ENCODE measurements around the gene B4GALNT3. TPM values are rescaled to one million over a fixed set of nuclear protein-coding genes. Genes with fewer than 3 reads are reported as not detected.

The B4GALNT3 gene
- total and polyA plus RNA-seq, 2 of the 13 experiments (the other 11 are each of a cell fraction or from before 2014, with no cell fraction given), result 3.2 to 4.4 TPM

- TF ChIP-seq ZNF432 (CRISPR knock-in tag; IDR thresholded peaks at IDR 0.05; ENCODE audit: borderline replicate concordance) (no peak), ZFP36L1 (CRISPR knock-in tag; IDR thresholded peaks at IDR 0.05) (no peak), SMC3 (IDR thresholded peaks at IDR 0.05; ENCODE audit: low read length) (no peak), TCF12 (IDR thresholded peaks at IDR 0.05) (no peak), TCF12 (CRISPR knock-in tag; IDR thresholded peaks at IDR 0.05) (peak; percentile 92), ZNF580 (CRISPR knock-in tag; IDR thresholded peaks at IDR 0.05; ENCODE audit: borderline replicate concordance, low read depth) (peak; percentile 80; the same call in 1 of the 2 replicates), MXI1 (IDR thresholded peaks at IDR 0.05; ENCODE audit: borderline replicate concordance, low read depth, low read length) (no peak), HIVEP1 (CRISPR knock-in tag; IDR thresholded peaks at IDR 0.05) (no peak), RXRB (CRISPR knock-in tag; IDR thresholded peaks at IDR 0.05; ENCODE audit: borderline replicate concordance) (peak; percentile 96), ZEB1 (IDR thresholded peaks at IDR 0.05; ENCODE audit: insufficient replicate concordance, low read depth) (no peak), NR1H2 (CRISPR knock-in tag; IDR thresholded peaks at IDR 0.05; ENCODE audit: borderline replicate concordance, low read depth) (no peak), RCOR2 (CRISPR knock-in tag; IDR thresholded peaks at IDR 0.05) (peak; percentile 99), MAFF (IDR thresholded peaks at IDR 0.05; ENCODE audit: low read depth, low read length) (peak; percentile 89), RELA (CRISPR knock-in tag; IDR thresholded peaks at IDR 0.05) (no peak), RARA (CRISPR knock-in tag; IDR thresholded peaks at IDR 0.05) (peak; percentile 95), ZNF788 (CRISPR knock-in tag; IDR thresholded peaks at IDR 0.05; ENCODE audit: borderline replicate concordance) (peak; percentile 95), ZNF841 (CRISPR knock-in tag; IDR thresholded peaks at IDR 0.05; ENCODE audit: borderline replicate concordance) (no peak), ZNF547 (CRISPR knock-in tag; IDR thresholded peaks at IDR 0.05) (no peak), ZBTB10 (CRISPR knock-in tag; IDR thresholded peaks at IDR 0.05; ENCODE audit: borderline replicate concordance) (no peak), HNRNPH1 (optimal IDR thresholded peaks at IDR 0.05; ENCODE audit: low read depth, low read length) (no peak), ELK4 (CRISPR knock-in tag; IDR thresholded peaks at IDR 0.05; ENCODE audit: borderline replicate concordance) (no peak), CSRNP2 (CRISPR knock-in tag; conservative IDR thresholded peaks at IDR 0.05; ENCODE audit: low read depth) (no peak)
These were observed 125.6 kb downstream of the B4GALNT3 start (continued) for GRCh38 chr12:585062-586061.
